C1 segment of cervical spinal cord (tissue), 14 donors: ENCODE results near the gene MID1.
"Not testable (repeated sequence)": the region's sequence is repeated elsewhere in the genome, so short reads cannot be mapped to it uniquely, and the experiment has no call there.

Experiments
- DNase-seq, 14 donors: peaks; one replicate each; lab custom pipeline; 2025; lab: John Stamatoyannopoulos, UW

MID1 gene

GRCh38 chrX:10617999-10618351, 2.4 kb downstream of the MID1 start:
- DNase-seq = no peak

- no peak for DNase-seq
Measured at GRCh38 chrX:10617186-10617998, 3.0 kb downstream of the MID1 start.

GRCh38 chrX:10615931-10616774, 4.2 kb downstream of the MID1 start:
- peak in 3 of 14 donors; percentile 2 to 46 (median 4) for DNase-seq

GRCh38 chrX:10612215-10612614, 8.2 kb downstream of the MID1 start:
- no peak for DNase-seq

- DNase-seq = no peak
Measured at GRCh38 chrX:10611441-10612090, 8.8 kb downstream of the MID1 start.

GRCh38 chrX:10608099-10608498, 12.3 kb downstream of the MID1 start:
- DNase-seq = no peak

- DNase-seq = no peak
Measured at GRCh38 chrX:10607233-10607632, 13.2 kb downstream of the MID1 start.

GRCh38 chrX:10603612-10604011, 16.8 kb downstream of the MID1 start:
- no peak for DNase-seq

- no peak for DNase-seq
Measured at GRCh38 chrX:10602646-10603045, 17.7 kb downstream of the MID1 start.

GRCh38 chrX:10600479-10600878, 19.9 kb downstream of the MID1 start:
- no peak for DNase-seq

- DNase-seq = no peak
Measured at GRCh38 chrX:10598540-10598939, 21.8 kb downstream of the MID1 start.

GRCh38 chrX:10597871-10598270, 22.5 kb downstream of the MID1 start:
- DNase-seq = no peak

GRCh38 chrX:10591363-10592335, 28.7 kb downstream of the MID1 start:
- DNase-seq = peak in 1 of 14 donors; percentile 18

- DNase-seq = not testable (repeated sequence)
Measured at GRCh38 chrX:10589787-10590186, 30.6 kb downstream of the MID1 start.

- no peak for DNase-seq
Measured at GRCh38 chrX:10589098-10589497, 31.3 kb downstream of the MID1 start.

GRCh38 chrX:10584882-10585281, 35.5 kb downstream of the MID1 start:
- DNase-seq = not testable (repeated sequence)

- no peak for DNase-seq
Measured at GRCh38 chrX:10582945-10583344, 37.4 kb downstream of the MID1 start.

GRCh38 chrX:10582215-10582733, 38.1 kb downstream of the MID1 start:
- no peak for DNase-seq

GRCh38 chrX:10579112-10580011, 41.0 kb downstream of the MID1 start:
- no peak for DNase-seq

- no peak for DNase-seq
Measured at GRCh38 chrX:10578527-10578926, 41.9 kb downstream of the MID1 start.
